GM03348 (cell line): ENCODE measurements around the gene RAD51B.

Experiments
- DNase-seq: peaks from one replicate; pipeline ENCODE4 v3.0.0; 2012; ENCODE audit warnings: low spot score

The RAD51B gene

DNA sequence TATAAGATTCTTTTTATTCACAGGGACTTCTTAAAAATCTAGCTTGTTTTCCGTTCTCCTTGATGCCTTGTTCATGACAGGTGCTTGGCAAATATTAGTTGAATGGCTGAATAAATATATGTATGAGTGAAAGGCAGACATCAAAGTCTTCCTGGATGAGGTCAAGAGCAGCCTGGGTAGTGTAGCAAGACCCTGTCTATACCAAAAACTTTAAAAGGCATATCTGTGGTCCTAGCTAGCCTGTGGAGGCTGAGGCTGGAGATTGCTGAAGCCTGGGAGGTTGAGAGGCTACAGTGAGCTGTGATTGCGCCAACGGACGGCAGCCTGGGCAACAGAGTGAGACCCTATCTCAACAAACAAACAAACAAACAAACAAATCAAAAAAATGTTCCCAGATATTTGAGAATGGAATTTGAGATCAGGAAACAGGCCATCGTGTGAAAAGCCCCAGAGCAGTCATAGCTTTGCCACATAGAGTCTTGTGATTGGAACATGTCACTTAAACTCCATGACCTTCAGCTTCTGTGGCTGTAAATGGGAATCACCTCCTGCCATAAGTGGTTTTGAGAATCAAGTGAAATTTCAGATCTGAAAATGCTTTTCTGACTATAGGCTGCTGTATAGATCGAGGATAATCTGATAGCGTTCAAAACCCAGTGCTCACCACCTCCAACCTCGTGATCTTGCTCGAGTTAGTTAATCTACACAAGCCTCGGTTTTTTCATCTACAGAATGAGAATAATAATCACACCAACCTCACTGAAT is 908.9 kb downstream of the RAD51B start:
- DNase-seq: no peak

GRCh38 chr14:68729556-68729955 is 910.0 kb downstream of the RAD51B start:
- DNase-seq: no peak

DNA sequence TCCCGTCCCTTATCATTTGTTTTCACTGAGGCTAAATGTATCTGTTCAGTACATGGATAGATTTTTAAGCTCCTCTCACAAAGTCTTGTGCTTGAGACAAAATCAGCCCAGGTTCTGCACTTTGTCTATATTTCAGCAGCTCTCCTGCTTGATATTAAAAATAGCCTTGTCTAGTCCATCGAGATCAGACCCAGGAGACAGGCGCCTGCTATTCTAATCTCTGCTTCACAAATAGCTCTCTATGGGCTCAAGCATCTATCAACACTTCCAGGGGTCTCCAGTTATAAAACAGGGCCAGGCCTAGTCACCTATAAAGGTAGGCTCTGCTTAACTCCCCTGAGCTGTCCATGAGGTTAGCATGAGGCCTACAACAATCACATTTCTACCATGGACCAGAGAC is 910.8 kb downstream of the RAD51B start:
- DNase-seq: no peak

DNA sequence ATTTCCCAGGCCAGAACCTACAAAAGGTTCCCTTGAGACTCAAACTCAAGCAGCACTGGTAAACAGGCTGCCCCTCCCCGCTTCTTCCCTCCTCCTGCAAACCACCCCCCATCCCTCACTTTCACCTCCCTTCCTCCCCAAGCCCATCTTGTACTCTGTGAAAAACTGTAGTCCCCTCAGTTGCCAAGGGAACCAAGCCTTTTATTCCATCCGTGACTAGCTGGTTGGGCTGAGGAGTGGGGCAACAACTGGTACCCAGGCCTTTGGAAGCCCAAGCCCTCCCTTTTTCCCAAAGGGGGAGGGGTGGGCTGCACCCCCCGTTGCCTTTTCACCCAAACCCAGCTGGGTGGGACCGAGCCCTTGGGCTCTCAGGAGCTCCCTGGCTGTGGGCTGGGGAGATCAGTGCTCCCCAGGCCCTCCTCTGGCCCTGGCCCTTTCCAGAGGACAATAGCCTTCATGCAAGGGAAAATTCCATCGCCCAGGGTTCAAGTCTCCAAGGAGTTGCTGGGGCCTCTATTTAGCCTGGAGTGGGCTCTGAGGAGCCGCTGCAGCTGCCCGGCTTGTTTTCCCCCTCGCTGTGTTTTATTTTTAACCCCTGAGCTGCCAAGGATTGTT is 911.3 kb downstream of the RAD51B start:
- DNase-seq: no peak

- no peak for DNase-seq
Observed at GRCh38 chr14:68733086-68733914, 913.7 kb downstream of the RAD51B start.

DNA sequence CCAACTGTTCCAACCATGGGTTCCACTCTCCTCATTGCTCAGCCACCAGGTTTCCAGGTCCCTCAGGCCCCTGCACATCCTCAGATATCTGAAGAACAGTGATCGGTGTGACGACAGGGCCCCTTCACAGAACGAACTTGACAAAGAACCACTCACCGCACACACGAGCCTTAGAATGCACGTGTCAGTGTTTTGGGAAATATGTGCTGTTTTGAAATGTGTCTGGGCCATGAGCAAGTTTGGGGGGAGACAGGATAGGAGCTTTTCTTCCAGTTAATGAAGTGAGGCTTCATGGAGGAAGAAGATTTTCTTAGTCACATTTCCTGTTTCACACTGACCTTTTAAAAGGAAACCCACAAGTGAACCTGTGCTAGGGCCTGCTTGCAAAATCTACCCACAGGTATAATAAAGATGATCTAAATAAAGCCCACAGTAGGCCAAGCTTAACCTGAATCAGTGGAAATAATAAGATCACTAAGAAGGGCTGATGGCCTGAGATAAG is 914.7 kb downstream of the RAD51B start:
- DNase-seq: no peak

- DNase-seq: no peak
Observed at GRCh38 chr14:68735856-68736255, 916.3 kb downstream of the RAD51B start.

DNA sequence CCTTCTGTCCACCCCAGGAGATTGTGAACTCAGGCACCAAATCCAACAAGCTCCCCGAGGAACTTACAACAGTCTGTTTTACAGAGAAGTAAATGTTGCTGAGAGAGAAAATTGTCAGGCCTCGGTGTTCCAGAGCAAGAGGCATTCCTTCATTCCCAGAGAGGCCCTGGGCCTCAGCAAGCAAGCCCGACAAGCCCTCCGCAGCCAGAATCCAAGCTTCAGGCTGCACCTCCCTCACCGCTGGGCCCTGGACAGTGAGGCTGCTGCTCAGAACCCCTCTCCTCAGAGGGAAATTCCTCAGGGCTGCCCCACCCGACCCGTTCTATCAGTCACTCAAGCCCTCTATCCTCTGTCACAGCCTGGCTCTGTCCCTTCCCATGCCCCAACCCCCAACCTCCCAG is 916.9 kb downstream of the RAD51B start:
- DNase-seq: no peak

DNA sequence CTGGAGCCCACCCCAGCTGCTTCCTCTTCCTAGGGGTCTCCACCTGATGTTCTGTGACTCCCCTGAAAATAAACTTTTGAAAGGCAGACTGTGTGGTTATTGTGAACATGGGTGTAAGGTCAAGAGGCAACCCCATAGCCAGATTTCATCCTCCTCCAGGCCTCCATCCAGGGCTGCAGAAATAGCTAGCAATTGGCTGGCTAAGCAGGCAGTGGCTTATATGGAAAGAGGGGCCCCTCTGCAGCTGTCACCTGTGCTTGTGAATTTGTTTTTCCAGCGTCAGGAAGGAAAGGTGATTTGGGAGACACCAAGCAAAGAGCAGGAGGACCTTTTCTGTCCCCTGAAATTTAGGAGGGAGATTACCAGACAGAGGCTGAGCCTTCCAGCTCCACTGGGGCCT is 917.5 kb downstream of the RAD51B start:
- DNase-seq: no peak

DNA sequence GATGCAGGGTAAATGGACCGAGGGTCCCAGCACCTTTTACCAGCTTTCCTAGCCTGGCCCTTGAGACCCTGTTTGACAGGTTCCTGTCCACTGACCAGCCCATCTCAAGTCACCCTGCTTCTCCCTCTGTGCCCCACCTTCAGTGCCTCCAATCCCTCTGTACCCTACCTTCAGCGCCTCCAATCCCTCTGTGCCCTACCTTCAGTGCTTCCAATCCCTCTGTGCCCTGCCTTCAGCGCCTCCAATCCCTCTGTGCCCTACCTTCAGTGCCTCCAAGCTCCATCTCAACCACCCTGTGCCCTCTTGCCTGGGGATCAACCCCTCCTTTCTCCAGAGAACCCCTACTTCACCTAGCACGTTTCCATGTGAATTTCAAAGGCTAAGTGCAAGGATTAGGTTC is 919.0 kb downstream of the RAD51B start:
- no peak for DNase-seq

DNA sequence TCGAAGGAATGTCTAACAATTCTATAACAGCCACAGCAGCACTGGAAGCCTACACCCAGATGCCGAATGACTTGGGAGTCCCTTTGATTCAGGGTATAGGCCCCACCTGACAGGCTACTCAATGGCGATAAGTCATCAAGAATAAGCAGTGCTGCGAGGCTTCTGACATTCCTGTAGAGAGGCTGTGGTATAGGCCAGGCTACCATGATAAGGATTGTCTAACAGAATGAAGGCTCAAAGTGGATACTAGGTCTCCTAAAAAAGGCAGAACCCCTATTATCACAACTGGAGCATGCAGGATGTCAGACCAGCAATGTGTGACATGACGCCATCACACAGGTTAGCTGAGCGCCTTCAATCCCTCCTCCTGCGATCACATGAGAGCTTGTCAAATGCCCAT is 920.1 kb downstream of the RAD51B start:
- DNase-seq: no peak

DNA sequence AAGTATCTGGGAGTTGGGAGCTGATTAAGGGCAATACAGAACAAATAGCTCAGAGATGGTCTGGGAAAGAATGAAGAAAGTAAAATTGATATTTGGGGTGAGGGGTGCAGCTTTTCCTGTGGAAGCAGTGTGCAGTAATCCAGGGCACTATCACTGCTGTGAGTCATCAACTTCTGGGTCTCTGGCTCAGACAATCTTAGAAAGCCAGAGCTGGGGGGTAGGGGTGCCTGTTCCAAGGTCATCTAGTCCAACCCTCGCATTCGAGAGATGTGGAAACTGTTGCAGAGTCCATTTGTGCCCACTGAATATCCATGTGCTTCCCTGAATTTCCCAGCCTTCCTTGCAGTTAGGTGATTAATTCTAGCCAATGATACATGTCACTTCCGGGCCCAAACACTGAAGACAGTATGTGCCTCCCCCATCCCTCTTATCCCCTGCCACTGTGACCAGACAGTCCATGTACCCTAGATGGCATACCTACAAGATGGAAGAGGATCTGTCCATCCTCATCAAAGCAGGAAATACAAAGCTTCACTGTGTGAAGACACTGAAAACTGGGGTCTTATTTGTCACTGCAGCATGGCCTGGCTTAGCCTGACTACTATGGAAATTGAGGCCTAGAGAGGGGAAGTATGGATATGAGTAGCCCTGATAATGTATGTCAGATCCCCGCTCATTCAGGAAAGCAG is 921.4 kb downstream of the RAD51B start:
- no peak for DNase-seq

GRCh38 chr14:68741477-68741791 is 921.9 kb downstream of the RAD51B start:
- DNase-seq: no peak

DNA sequence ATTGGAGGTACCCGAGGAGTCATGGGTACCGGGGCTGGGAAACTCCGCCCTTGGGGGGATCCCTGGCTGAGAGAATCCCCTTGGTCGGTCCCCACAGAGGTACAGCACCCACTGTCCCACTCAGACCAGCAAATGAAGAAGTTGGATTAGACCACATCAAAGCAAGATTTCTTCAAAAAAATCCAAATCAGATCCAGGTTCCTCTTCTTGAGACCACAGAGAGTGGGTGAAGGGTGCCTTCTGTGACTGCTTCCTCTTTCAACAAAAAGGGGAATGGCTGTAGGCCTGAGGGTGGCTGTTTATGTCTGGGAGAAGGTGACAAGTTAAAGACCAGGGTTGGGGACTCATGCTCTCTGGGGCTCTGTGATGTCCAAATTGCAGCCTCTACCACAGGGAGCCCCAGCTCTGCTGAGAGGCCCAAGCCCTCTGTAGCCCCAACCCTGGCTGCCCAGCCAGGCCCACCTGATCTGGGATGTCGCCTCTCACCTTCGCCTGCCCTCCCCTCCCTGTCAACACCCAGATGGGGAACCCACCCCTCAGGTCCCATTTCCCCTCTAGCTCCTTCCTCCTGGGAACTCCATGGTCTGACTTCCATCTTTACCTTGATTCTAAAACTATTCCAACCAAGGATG is 922.4 kb downstream of the RAD51B start:
- DNase-seq: no peak

GRCh38 chr14:68744613-68745012 is 925.0 kb downstream of the RAD51B start:
- DNase-seq: no peak

- no peak for DNase-seq
Observed at GRCh38 chr14:68747393-68747792, 927.8 kb downstream of the RAD51B start.

DNA sequence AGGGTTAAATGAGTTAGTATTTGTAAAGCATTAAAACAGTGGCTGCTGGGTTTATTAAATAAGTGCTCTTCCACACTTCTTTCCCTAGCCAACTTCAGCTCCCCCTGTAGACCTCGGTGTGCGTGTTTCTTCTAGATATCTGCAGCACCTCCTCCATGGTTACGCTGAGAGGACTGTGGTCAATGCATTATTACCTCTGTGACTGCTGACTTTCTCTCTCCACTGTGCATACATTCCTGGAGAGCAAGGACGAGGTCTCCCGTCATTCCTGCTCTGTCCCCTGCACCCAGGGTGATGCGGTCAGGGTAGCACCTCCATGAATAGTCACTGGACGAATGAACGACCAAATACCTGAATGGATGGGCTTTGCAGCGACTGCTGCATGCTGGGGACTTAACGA is 928.7 kb downstream of the RAD51B start:
- no peak for DNase-seq

DNA sequence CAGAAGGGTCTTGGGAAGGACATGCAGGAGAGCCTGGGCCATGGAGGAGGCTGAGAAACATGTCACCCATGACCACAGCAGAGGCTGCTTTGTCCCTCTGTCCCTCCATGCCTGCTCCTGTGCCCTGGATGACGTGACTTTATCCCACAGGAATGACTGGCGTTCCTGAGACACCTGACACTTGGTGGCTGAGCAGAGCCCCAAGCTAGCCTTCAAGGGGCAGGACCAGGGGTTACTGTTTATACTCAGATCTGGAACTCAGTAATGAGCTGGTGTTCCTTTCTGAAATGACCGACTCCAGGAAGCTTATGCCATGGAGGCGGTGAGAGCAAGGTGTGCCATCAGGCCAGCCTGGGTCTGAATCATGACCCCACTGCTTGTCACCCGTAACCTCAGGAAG is 929.1 kb downstream of the RAD51B start:
- no peak for DNase-seq

GRCh38 chr14:68749487-68750475 is 930.2 kb downstream of the RAD51B start:
- DNase-seq: no peak

GRCh38 chr14:68752271-68753006 is 932.9 kb downstream of the RAD51B start:
- DNase-seq: no peak
